HG03280 (cell line): ENCODE measurements around the gene ANKRD11.

ENCODE experiments used
- ATAC-seq: cut with Tn5 transposase; IDR thresholded peaks from one replicate; pipeline ENCODE4 v1.9.1; 2021; ENCODE audit warnings: mild to moderate bottlenecking, moderate library complexity; ENCODE audit not compliant: unreplicated experiment

ANKRD11 gene

DNA sequence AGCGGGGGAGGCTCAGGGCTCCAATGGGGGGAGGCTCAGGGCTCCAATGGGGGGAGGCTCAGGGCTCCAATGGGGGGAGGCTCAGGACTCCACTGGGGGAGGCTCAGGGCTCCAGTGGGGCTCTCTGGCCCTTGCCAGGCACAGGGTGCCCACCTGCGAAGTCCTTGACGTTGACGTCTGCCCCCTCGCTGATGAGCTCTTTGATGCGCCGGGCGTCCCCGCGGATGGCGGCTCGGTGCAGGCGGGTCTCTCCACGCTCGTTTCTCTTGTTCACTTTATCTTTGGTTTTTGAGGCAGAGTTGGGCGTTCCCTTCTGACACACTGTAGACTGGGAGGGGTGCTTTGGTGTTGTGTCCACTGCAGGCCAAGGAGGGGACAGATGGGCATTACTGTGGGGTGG, 199.9 kb downstream of the ANKRD11 start:
- no peak for ATAC-seq

DNA sequence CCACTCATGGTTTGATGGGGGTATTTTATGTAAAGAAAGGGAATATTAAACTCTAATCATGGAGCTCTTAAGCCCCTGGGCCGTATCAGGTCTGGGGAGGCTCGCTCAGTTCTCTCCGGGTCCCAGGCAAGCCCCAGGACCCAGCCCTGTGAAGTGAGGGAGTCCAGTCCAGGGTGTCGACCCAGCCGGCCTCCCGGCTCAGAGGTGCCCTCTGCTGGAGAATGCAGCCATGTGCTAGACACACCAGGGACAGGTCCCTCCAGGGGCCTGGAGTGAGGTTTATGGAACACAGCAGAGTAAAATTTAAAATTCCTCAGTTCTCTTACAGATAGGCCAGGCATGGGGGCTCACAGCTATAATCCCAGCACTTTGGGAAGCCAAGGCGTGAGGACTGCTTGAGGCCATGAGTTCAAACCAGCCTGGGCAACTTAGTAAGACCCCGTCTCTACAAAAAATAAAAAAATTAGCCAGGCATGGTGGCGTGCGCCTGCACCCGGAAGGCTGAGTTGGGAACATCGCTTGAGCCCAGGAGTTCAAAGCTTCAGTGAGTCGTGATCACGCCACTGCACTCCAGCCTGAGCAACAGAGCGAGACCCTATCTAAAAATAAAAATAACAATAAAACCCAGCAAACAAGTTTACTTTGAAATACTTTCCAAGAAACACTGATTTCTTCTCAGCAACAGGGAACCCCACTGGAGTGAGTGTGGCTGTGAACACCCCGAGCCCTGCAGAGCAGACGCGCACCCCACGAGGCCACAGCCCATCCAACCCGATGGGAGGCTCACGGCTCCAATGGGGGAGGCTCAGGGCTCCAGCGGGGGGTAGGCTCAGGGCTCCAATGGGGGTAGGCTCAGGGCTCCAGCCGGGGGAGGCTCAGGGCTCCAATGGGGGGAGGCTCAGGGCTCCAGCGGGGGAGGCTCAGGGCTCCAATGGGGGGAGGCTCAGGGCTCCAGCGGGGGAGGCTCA, 200.6 kb downstream of the ANKRD11 start:
- ATAC-seq = no peak

DNA sequence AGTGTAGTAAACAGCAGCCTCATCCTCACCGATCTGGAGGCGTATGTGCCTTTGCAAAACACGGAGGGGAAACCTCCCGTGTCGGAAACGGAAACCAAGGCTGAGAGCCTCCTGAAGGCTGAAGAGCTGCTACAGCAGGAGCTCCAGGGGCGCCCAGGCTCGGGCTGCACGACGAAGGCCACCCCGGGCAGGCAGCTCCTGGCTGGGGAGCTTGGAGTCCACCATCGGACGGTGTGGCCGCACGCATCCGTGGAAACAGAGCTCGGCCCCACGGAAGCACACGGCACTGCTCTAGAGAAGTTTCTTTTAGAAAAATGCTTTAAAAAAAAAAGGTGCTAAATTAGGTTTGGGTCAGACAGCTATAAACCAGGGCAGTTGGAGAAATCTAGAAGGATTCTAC, 201.4 kb downstream of the ANKRD11 start:
- ATAC-seq = no peak

DNA sequence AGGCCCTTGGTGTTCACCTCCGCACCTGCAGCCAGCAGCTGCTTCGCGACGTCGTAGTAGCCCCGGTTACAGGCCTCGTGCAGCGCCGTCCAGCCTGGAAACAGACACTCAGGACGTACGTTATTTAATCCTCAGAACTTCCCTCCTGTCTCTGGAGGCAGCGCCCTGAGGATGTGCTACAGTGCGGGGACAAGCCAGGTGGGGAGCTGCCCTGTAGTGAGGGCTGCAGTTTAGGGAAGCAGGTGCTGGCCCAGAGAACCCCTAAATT, 201.8 kb downstream of the ANKRD11 start:
- ATAC-seq = no peak

DNA sequence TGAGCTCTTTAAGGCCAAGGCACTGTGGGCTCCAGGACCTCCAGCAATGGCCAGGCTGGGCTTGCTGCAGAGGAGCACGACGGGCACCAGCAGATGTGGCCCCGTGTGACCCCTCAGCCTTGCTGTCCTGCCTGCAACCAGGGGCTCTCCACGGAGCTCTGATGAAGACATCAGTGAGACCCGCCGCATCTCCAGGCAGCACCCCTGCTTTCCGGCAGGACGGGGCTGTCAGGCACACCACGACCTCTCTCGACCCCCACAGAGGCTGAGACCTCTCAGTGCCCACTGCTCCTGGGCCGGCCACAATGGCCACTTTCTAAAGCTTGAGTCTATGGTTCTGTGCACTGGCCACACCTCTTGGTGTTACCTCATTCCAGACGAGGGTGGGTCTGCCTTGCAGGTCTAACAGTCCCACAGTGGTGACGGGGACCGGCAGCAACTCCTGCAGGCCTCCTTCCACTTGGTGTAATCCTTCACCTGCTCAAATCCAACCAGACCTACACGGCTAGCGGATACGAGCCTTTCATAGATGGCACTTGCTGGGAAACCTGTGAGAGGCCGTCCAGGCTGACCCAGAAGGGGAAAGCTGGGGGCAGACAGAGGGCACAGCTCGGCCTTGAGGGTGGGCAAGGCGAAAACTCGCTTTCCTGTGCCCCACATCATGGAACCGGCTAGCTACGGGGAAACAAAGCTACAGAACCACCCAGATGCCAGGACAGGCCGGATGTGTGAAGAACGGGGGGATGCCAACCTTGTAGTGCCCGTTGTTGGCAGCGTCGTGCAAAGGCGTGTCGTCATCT, 202.4 kb downstream of the ANKRD11 start:
- ATAC-seq = no peak

DNA sequence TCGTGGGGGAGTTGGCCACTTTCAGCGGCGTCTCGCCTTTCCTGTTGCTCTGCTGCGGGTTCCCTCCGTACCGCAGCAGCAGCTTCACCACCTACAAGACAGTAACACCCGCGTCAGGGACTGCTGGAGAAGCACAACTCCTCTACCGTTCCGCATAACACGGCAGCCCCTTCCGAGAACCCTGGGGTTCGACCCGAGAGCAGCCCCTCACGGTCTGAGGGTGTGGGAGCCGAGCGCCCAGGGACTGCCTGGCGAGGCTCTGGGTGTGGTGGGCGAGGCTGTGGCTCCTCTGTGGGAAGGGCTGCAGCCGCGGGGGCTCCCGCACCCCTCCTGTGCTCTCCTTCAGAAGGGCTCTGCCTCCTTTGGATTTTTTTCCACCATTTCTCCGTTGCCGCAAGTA, 204.3 kb downstream of the ANKRD11 start:
- ATAC-seq = no peak

DNA sequence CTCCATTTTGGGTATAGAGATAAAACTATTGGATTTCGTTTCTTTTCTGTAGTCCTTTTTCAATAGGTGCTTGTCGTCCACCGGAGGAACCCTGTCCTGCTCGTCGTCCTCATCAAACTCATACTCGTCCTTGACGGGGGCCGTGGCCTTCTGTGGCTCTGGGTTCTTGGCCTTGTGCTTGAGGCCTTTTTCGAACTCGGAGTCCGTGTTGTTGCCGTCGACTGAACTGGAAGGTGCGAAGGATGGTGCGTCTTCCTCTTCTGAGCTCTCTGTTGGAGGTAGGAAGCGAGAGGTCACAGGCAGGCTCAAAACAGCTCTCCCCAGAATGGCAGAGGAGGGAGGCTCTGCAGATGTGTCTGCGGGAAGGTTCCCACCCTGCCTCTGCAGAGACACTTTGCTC, 205.0 kb downstream of the ANKRD11 start:
- ATAC-seq = no peak

DNA sequence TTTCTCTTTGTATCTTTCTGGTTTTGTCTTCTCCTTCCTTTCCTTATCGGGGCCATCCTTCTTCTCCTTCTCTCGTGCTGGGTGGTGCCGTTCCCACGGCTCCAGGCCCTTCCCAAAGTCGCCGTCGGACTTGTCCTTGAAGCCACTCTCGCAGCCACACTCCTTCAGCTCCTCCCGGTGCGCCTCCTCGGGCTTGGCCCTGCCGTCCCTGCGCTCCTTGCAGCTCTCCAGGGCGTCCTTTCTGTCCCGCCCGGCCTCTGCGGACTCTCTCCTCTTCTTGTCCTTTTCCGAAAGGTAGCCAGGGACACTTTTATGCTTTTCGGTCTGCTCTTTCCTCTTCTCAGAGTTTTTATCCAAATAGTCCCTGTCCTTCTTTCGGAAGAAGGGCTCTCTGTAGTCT, 206.9 kb downstream of the ANKRD11 start:
- ATAC-seq = no peak

DNA sequence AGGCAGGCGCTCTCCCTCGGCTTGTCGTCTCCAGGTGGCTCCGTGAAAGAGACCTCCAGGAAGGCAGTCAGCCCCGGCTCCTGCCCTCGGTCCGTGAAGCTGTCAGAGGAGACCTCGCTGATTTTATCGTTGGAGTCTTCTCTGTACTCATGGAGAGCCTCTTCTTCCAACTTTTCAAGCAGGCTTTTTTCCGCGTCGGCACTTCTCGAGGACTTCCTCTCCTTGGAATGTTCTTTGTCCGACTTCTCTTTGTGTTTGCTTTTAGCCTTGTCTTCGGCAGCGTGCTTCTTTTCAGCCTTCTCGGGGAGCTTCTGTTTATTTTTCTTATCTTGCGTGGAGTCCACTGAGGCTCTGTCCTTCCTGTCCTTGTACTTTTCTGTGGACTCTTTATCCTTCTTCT, 207.8 kb downstream of the ANKRD11 start:
- no peak for ATAC-seq

DNA sequence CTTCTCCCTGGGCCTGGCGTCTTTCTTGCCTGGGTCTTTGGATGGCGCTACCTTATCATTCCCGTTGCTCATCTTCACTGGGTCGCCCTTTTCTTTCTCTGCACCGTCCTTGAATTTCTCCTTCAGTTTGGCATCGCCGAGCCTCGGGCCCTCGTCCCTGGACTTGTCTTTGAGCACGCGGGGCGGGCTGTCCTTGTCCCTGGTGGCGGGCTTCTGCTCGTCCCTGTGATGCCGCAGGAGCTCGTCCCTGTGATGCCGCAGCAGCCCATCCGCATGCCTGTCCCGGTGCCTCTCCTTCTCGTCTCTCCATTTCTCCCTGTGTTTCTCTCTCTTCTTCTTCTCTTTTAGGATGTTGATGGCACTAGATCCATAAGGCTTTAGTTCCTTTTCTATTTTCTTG, 208.5 kb downstream of the ANKRD11 start:
- ATAC-seq = no peak

DNA sequence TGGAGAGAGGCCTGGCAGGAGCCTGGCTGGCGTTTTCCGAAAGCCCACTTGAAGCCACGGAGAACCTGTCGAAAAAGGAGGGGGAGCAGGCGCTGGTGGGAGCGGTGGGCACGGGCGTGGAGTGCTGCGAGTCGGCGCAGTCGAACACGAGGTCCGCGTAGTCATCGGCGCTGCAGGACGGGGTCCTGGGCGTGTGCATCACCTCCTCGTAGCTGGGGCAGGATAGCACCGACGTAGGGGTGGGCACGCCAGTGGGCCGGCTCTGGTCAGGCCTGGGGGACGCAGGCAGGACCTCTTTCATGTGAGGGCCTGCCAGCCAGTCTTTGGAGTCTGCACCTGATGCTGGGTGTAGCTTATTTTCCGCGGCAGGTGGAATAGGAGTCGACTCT, 209.2 kb downstream of the ANKRD11 start:
- ATAC-seq = no peak

DNA sequence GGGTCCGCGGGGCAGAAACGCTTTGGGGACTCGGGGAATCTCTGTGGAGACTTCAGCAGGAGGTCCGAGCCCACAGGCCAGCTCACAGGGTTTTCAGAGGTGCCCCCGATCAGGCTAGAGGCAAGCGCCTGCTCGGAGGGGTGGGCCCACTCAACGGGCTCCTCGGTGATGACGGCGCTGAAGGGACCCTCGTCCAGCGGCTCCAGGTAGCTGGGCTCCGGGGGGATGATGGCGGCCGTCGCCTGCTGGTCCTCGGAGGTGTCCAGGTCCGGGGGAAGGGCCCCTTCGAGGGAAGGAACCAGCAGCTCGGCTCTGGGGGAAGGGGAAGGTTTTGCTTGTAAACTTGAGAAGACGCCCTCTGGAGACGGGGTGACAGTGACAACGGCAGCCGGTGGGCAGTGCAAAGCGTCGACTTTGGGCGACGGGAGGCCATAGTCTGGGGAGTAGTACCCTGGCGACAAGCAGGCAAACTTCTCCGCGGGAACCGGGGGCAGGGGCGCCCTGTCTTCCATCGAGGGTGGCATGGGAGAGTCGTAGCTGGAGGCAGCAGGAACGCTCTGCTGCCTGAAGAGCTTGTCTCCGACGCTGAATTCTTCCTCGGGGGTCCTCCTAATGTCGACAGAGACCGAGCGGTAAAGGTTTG, 209.7 kb downstream of the ANKRD11 start:
- no peak for ATAC-seq

DNA sequence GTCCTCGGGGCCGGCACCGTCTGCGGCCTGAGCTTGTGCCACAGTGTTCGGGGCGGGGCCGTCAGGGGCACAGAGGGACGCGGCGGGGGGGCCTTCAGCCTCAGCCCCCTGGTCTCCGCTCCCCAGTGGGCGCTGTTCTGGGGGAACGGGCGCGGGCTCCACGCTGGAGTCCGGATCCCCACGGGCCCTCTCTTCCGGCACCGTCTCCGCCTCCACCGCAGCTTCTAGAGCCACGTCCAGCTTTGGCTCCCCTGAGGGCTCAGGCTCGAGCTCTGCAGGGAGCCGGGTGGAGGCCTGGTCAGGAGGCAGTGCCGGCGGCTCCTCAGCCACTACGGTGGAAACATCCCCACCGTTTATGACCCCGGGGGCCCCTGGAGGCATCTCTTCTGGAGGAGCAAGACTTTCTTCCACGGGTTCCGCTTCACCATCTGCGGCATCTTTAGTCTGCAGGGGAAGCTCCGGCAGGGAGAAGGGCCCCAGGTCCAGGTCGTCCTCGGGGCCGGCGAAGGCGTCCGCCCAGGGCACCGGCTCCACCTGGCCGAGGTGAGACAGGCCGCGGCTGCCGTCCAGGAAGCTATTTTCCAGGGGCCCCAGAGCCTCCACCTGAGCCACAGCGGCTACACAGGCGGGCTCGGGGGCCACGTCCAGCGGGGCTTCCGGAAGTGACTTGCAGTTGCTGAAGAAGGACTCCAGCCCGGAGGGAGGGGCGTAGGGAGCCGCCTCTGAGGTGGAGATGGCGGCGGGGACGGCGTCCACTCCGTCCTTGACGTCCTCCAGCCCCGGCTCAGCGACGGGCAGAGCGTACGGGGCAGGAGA, 210.5 kb downstream of the ANKRD11 start:
- no peak for ATAC-seq

DNA sequence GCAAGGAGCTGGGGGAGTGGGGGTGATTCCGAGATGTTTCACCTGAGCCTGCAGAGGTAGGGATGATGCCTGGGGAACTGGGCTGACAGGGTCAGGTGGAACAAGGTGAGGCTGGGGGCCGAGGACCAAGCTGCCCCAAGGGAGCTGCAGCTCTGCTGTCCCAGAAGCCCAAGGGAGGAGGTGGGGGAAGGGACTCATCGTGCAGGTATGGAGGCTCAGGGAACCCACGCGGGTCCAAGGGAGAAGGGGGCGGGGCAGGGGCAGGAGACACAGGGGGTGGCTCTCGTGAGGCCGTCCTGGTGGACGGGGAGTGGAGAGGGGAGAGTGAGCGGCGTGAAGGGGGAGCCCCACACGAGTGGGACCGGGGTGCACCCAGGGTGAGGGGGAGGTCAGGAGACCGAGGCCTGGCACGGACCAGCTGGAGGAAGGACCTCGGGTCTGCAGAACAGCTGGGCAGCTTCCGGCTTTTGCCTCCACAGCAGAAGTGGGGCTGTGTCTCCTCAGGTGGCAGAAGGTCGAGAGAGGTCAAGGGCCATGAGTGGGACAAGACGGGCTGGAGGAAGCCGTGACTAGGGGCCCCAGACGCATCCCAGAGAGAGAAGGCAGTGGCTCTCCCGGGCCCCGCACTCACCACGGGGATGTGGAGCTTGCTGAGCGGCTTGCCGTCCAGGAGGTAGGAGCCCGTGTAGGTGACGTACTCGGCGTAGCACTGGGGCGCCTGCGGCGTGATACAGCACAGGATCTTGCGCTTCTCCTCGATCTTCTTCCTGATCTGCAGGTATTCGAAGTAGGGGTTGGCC, 211.7 kb downstream of the ANKRD11 start:
- no peak for ATAC-seq

DNA sequence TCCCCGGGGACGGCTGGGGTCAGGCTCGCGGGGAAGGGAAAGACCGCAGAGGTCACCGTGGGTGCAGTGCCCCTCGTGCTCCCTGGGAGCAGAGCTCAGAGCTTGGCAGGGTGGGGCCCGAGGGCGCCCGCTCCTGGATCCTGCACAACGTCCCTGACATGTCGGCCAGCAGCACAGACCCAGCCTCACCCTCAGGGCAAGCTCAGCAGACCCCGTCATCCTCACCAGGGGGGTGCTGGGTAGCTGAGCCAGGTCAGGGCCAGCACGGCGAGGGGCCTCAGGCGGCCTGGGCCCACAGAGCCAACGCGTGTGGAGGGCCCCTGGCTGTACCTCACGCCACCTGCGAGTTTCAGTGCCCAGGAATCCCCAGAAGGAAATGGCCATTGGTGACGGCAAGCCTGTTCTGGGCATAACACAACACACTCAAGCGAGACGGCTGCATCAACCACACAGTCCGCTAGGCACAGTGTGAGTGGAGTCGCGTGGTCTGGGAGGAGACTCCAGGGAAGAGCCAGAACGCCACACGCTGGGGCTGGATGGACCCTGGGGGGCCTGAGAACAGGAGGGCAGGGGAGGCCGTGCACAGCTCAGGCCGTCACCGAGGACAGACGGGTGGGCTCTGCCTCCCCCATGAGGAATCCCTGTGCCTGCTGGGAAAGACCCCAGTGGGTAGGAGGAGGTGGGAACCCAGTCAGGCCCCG, 212.6 kb downstream of the ANKRD11 start:
- ATAC-seq = no peak

DNA sequence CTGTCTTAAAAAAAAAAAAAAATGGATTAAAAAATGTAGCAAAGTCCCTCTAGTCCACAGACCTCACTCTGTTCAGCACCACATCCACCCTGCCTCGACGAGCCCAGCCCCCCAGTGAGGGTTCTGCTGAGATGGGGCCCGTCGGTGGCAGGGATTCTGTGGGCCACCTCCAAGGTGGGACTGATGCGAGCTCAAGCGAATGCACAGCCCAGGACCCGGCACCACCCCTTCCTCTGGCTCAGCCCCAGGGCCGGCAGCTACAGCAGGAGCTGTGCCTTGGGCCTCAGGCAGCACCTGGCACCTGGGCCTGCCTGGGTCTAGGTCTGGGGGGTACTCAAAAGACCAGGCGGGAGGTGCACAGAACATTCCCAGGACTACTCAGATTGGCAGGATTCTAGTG, 213.3 kb downstream of the ANKRD11 start:
- no peak for ATAC-seq

DNA sequence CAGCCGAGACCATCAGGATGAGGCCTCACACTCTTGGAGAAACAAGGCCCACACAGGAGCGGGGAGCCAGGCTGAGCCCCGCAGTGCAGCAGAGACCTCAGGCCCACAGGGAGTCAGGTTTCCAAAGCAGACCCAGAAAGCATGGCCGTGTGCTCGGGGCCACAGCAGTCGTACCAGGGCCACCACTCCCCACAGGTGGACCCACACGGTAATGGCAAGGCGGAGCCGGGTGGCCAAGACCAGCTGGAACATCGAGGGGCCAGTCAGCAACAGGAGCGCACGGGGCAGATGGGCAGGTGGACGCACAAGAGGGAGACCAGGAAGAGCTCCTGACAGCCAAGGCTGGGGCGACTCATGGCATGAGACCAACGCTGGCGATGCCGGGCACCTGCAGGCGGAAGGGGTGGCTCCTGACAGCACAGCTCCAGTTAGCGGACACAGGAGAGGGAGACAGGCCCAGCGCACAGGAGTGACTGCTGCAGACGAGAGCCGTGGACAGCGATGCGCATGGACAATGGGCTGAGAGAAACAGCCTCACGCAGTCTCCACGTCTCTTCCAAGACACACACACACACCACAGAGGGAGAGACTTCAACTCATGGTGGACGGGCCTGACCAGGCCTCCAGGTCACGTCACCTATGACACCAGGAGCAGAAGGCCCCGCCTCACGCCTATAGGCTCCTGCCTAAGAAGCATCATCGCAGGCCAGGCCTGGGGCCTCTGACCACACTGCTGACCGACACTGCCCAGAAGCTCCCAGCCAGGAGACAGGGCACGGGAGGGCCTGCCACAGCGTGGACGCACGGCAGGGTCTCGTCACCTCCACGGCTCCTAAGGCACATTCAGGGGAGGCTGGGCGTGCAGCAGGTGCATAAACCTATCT, 214.3 kb downstream of the ANKRD11 start:
- no peak for ATAC-seq

DNA sequence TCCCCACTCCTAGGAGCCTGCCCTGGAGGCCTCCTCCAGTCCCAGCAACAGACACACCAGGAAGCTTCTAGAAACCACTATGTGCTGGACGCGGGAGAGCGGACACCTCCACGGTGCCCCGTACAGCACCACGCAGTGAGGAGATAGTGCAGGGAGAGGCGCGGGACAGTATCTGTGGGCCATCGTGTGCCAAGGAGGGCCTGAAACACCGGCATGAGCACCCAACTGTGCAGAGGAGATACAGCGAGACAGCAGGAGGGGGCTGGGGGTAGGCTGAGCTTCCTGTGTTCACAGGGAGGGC, 215.1 kb downstream of the ANKRD11 start:
- no peak for ATAC-seq
